HL-60 (cell line): ENCODE data around the gene SMIM1.

Experiments
- CTCF ChIP-seq: IDR thresholded peaks from one replicate; pipeline ENCODE4 v1.5.1; 2011; ENCODE audit warnings: low read length, control low read depth, inconsistent platforms; ENCODE audit not compliant: insufficient read depth
- GABPA ChIP-seq: IDR thresholded peaks from 2 replicates; pipeline ENCODE4 v1.6.1; 2012; ENCODE audit warnings: low read depth
- REST ChIP-seq: IDR thresholded peaks from 2 replicates; pipeline ENCODE4 v1.6.1; 2012; ENCODE audit warnings: low read depth; ENCODE audit not compliant: insufficient replicate concordance

GRCh38 chr1:3817821-3818597, 45.5 kb downstream of the SMIM1 start:
- no peak for TF ChIP-seq CTCF
- no peak for TF ChIP-seq REST
- no peak for TF ChIP-seq GABPA
